ENCODE measurements around the gene ARL8A.

ARL8A gene

GRCh38 chr1:202125611-202126010 is 18.9 kb downstream of the ARL8A start:
- no peak overlapping the region for H3K27ac ChIP-seq (replicated peaks; ENCODE audit: low read length)
- no peak overlapping the region for H3K18ac ChIP-seq (ENCODE audit: low read length)
- no peaks in the 10 kb centered on the region for H3K36me3 ChIP-seq (replicated peaks in 1 of 2; ENCODE audit: control insufficient read depth in 2 of 2, insufficient read depth in 2 of 2, low read length in 2 of 2)
- peaks cover 0 to 2% of the 10 kb centered on the region in 2 donors for H3K9me3 ChIP-seq (replicated peaks in 1 of 2; ENCODE audit: control insufficient read depth in 2 of 2, insufficient read depth in 1 of 2, low read depth in 1 of 2, low read length in 2 of 2)
- no peak overlapping the region for H3K14ac ChIP-seq (ENCODE audit: low read length)
- no peak overlapping the region for H3K4me3 ChIP-seq (ENCODE audit: low read length in 2 of 2)
- DNase-seq (ENCODE audit: low spot score): no peak
- peak overlapping the region; percentile 38 for H2AK5ac ChIP-seq (ENCODE audit: low read depth, low read length)
- peaks cover 0 to 6% (median 0%) of the 10 kb centered on the region in 3 experiments for H3K27me3 ChIP-seq (ENCODE audit: control insufficient read depth in 3 of 3, insufficient read depth in 3 of 3, low read depth in 1 of 3, low read length in 3 of 3)
- H3K23ac ChIP-seq (ENCODE audit: low read depth, low read length, poor library complexity): no peak overlapping the region
- H3K4me2 ChIP-seq (ENCODE audit: insufficient read depth, low read length, poor library complexity, severe bottlenecking): no peak overlapping the region
- H2BK120ac ChIP-seq (ENCODE audit: low read depth, low read length): no peak overlapping the region
- peaks cover 11 to 12% of the 10 kb centered on the region in 2 donors for H3K4me1 ChIP-seq (ENCODE audit: control insufficient read depth in 2 of 2, insufficient read depth in 1 of 2, low read depth in 1 of 2, low read length in 2 of 2)
- no peak overlapping the region for H3K9ac ChIP-seq (ENCODE audit: low read depth, low read length, poor library complexity)
- no peak overlapping the region for H4K8ac ChIP-seq (ENCODE audit: low read depth, low read length)
- no peak overlapping the region for H2BK5ac ChIP-seq (ENCODE audit: low read length)
- H2BK12ac ChIP-seq (ENCODE audit: low read length): no peak overlapping the region
- no peak overlapping the region for H3K4ac ChIP-seq (ENCODE audit: low read length)
- no CpG with 5 or more reads among the region's 8 CpGs for WGBS, 2 donors (ENCODE audit: extremely low coverage in 2 of 2, insufficient read length in 2 of 2, insufficient replicate concordance in 1 of 2)
- no peak overlapping the region for H4K91ac ChIP-seq (ENCODE audit: low read depth, low read length, poor library complexity)
- no peak overlapping the region for H2AFZ ChIP-seq (ENCODE audit: low read length)
- H3K79me1 ChIP-seq (ENCODE audit: low read depth, low read length): no peaks in the 10 kb centered on the region
- no peak overlapping the region for H2BK15ac ChIP-seq (ENCODE audit: low read length)

GRCh38 chr1:202124142-202124541 is 20.4 kb downstream of the ARL8A start:
- Histone ChIP-seq H3K4ac (ENCODE audit: low read length) (no peak overlapping the region), H3K4me1 (ENCODE audit: control insufficient read depth in 2 of 2, insufficient read depth in 1 of 2, low read depth in 1 of 2, low read length in 2 of 2) (peaks cover 0 to 3% of the 10 kb centered on the region in 2 donors), H3K36me3 (replicated peaks in 1 of 2; ENCODE audit: control insufficient read depth in 2 of 2, insufficient read depth in 2 of 2, low read length in 2 of 2) (no peaks in the 10 kb centered on the region), H2BK12ac (ENCODE audit: low read length) (no peak overlapping the region), H3K27me3 (ENCODE audit: control insufficient read depth in 3 of 3, insufficient read depth in 3 of 3, low read depth in 1 of 3, low read length in 3 of 3) (peaks cover 0 to 6% (median 0%) of the 10 kb centered on the region in 3 experiments), H3K9me3 (replicated peaks in 1 of 2; ENCODE audit: control insufficient read depth in 2 of 2, insufficient read depth in 1 of 2, low read depth in 1 of 2, low read length in 2 of 2) (peaks cover 0 to 2% of the 10 kb centered on the region in 2 donors), H2BK120ac (ENCODE audit: low read depth, low read length) (no peak overlapping the region), H3K18ac (ENCODE audit: low read length) (no peak overlapping the region), H2BK5ac (ENCODE audit: low read length) (no peak overlapping the region), H3K27ac (replicated peaks; ENCODE audit: low read length) (no peak overlapping the region), H2BK15ac (ENCODE audit: low read length) (no peak overlapping the region), H3K14ac (ENCODE audit: low read length) (no peak overlapping the region), H2AK5ac (ENCODE audit: low read depth, low read length) (no peak overlapping the region), H3K4me2 (ENCODE audit: insufficient read depth, low read length, poor library complexity, severe bottlenecking) (no peak overlapping the region), H3K23ac (ENCODE audit: low read depth, low read length, poor library complexity) (no peak overlapping the region), H3K79me1 (ENCODE audit: low read depth, low read length) (no peaks in the 10 kb centered on the region), H3K4me3 (ENCODE audit: low read length in 2 of 2) (no peak overlapping the region), H3K9ac (ENCODE audit: low read depth, low read length, poor library complexity) (no peak overlapping the region), H4K91ac (ENCODE audit: low read depth, low read length, poor library complexity) (no peak overlapping the region), H4K8ac (ENCODE audit: low read depth, low read length) (no peak overlapping the region), H2AFZ (ENCODE audit: low read length) (no peak overlapping the region)
- WGBS, 2 donors (ENCODE audit: extremely low coverage in 2 of 2, insufficient read length in 2 of 2, insufficient replicate concordance in 1 of 2): no CpG with 5 or more reads among the region's 7 CpGs
- no peak for DNase-seq (ENCODE audit: low spot score)

GRCh38 chr1:202123336-202123813 is 21.2 kb downstream of the ARL8A start:
- Histone ChIP-seq H2BK120ac (ENCODE audit: low read depth, low read length) (no peak overlapping the region), H2BK12ac (ENCODE audit: low read length) (no peak overlapping the region), H3K27ac (replicated peaks; ENCODE audit: low read length) (no peak overlapping the region), H3K4ac (ENCODE audit: low read length) (no peak overlapping the region), H3K9ac (ENCODE audit: low read depth, low read length, poor library complexity) (no peak overlapping the region), H2BK15ac (ENCODE audit: low read length) (no peak overlapping the region), H4K8ac (ENCODE audit: low read depth, low read length) (peak overlapping the region; percentile 68), H3K9me3 (replicated peaks in 1 of 2; ENCODE audit: control insufficient read depth in 2 of 2, insufficient read depth in 1 of 2, low read depth in 1 of 2, low read length in 2 of 2) (peaks cover 0 to 2% of the 10 kb centered on the region in 2 donors), H3K14ac (ENCODE audit: low read length) (no peak overlapping the region), H3K18ac (ENCODE audit: low read length) (no peak overlapping the region), H3K27me3 (ENCODE audit: control insufficient read depth in 3 of 3, insufficient read depth in 3 of 3, low read depth in 1 of 3, low read length in 3 of 3) (peaks cover 0 to 6% (median 0%) of the 10 kb centered on the region in 3 experiments), H2BK5ac (ENCODE audit: low read length) (no peak overlapping the region), H3K79me1 (ENCODE audit: low read depth, low read length) (no peaks in the 10 kb centered on the region), H3K4me1 (ENCODE audit: control insufficient read depth in 2 of 2, insufficient read depth in 1 of 2, low read depth in 1 of 2, low read length in 2 of 2) (peaks cover 0 to 5% of the 10 kb centered on the region in 2 donors), H4K91ac (ENCODE audit: low read depth, low read length, poor library complexity) (no peak overlapping the region), H3K23ac (ENCODE audit: low read depth, low read length, poor library complexity) (no peak overlapping the region), H3K4me2 (ENCODE audit: insufficient read depth, low read length, poor library complexity, severe bottlenecking) (no peak overlapping the region), H2AFZ (ENCODE audit: low read length) (peak overlapping the region; percentile 84), H3K4me3 (ENCODE audit: low read length in 2 of 2) (no peak overlapping the region), H3K36me3 (replicated peaks in 1 of 2; ENCODE audit: control insufficient read depth in 2 of 2, insufficient read depth in 2 of 2, low read length in 2 of 2) (no peaks in the 10 kb centered on the region), H2AK5ac (ENCODE audit: low read depth, low read length) (no peak overlapping the region)
- no CpG with 5 or more reads among the region's 10 CpGs for WGBS, 2 donors (ENCODE audit: extremely low coverage in 2 of 2, insufficient read length in 2 of 2, insufficient replicate concordance in 1 of 2)
- DNase-seq (ENCODE audit: low spot score): no peak

GRCh38 chr1:202122639-202123335 is 21.8 kb downstream of the ARL8A start, which contains the start of gene GPR37L1:
Gene GPR37L1, plus strand, starts transcription at chr1:202122917. Its CDS starts 47 bp downstream, at chr1:202122964.
- H2AK5ac ChIP-seq (ENCODE audit: low read depth, low read length): peak within 1 kb of the TSS; percentile 93
- no peak within 1 kb of the TSS for H3K4me3 ChIP-seq (ENCODE audit: low read length in 2 of 2)
- H3K18ac ChIP-seq (ENCODE audit: low read length): peak within 1 kb of the TSS; percentile 80
- peaks cover 0 to 5% of the 10 kb centered on the region in 2 donors for H3K4me1 ChIP-seq (ENCODE audit: control insufficient read depth in 2 of 2, insufficient read depth in 1 of 2, low read depth in 1 of 2, low read length in 2 of 2)
- H3K14ac ChIP-seq (ENCODE audit: low read length): no peak within 1 kb of the TSS
- H3K4ac ChIP-seq (ENCODE audit: low read length): no peak within 1 kb of the TSS
- WGBS, 2 donors (ENCODE audit: extremely low coverage in 2 of 2, insufficient read length in 2 of 2, insufficient replicate concordance in 1 of 2): no CpG with 5 or more reads among the region's 19 CpGs
- peak within 1 kb of the TSS; percentile 68 for H4K8ac ChIP-seq (ENCODE audit: low read depth, low read length)
- no peak within 1 kb of the TSS for H2BK5ac ChIP-seq (ENCODE audit: low read length)
- H3K9ac ChIP-seq (ENCODE audit: low read depth, low read length, poor library complexity): peak within 1 kb of the TSS; percentile 75
- H2BK15ac ChIP-seq (ENCODE audit: low read length): peak within 1 kb of the TSS; percentile 87
- H4K91ac ChIP-seq (ENCODE audit: low read depth, low read length, poor library complexity): peak within 1 kb of the TSS; percentile 57
- peaks cover 0 to 2% of the 10 kb centered on the region in 2 donors for H3K9me3 ChIP-seq (replicated peaks in 1 of 2; ENCODE audit: control insufficient read depth in 2 of 2, insufficient read depth in 1 of 2, low read depth in 1 of 2, low read length in 2 of 2)
- peak within 1 kb of the TSS; percentile 84 for H2AFZ ChIP-seq (ENCODE audit: low read length)
- DNase-seq (ENCODE audit: low spot score): no peak
- no peak within 1 kb of the TSS for H2BK12ac ChIP-seq (ENCODE audit: low read length)
- H2BK120ac ChIP-seq (ENCODE audit: low read depth, low read length): no peak within 1 kb of the TSS
- peak within 1 kb of the TSS; percentile 48 for H3K23ac ChIP-seq (ENCODE audit: low read depth, low read length, poor library complexity)
- no peak within 1 kb of the TSS for H3K27ac ChIP-seq (replicated peaks; ENCODE audit: low read length)
- no peaks in the 10 kb centered on the region for H3K79me1 ChIP-seq (ENCODE audit: low read depth, low read length)
- peaks cover 0 to 6% (median 0%) of the 10 kb centered on the region in 3 experiments for H3K27me3 ChIP-seq (ENCODE audit: control insufficient read depth in 3 of 3, insufficient read depth in 3 of 3, low read depth in 1 of 3, low read length in 3 of 3)
- H3K36me3 ChIP-seq (replicated peaks in 1 of 2; ENCODE audit: control insufficient read depth in 2 of 2, insufficient read depth in 2 of 2, low read length in 2 of 2): no peaks in the 10 kb centered on the region
- no peak within 1 kb of the TSS for H3K4me2 ChIP-seq (ENCODE audit: insufficient read depth, low read length, poor library complexity, severe bottlenecking)
